ENCODE results near the gene CBLL1.

The CBLL1 gene

GRCh38 chr7:107751113-107751512 lies 7.2 kb downstream of the CBLL1 start:
- Histone ChIP-seq H3K36me3 (ENCODE audit: insufficient read depth, low read length) (peaks cover 83% of the 10 kb centered on the region), H3K9me3 (ENCODE audit: insufficient read depth, low read length, severe bottlenecking) (no peaks in the 10 kb centered on the region), H2AFZ (ENCODE audit: low read depth, low read length) (no peak overlapping the region), H3K4me1 (ENCODE audit: insufficient read depth, low read length) (peaks cover 15% of the 10 kb centered on the region), H3K9ac (ENCODE audit: low read depth, low read length) (no peak overlapping the region), H3K4me2 (ENCODE audit: insufficient read depth, low read length) (no peak overlapping the region), H3K4me3 (ENCODE audit: low read depth in 1 of 2, low read length in 2 of 2) (no peak overlapping the region), H4K20me1 (ENCODE audit: insufficient read depth, low read length) (peaks cover 43% of the 10 kb centered on the region; the same call in 1 of the 2 replicates), H3K27me3 (ENCODE audit: insufficient read depth, low read length, poor library complexity) (no peaks in the 10 kb centered on the region), H3K27ac (ENCODE audit: low read length) (no peak overlapping the region), H3K79me2 (ENCODE audit: insufficient read depth, low read length) (peaks cover 62% of the 10 kb centered on the region)
- no peak for DNase-seq
- ATAC-seq (ENCODE audit: insufficient read depth, low read depth), result no peak
- TF ChIP-seq EZH2 (IDR thresholded peaks at IDR 0.05; ENCODE audit: borderline replicate concordance, low read depth, low read length, severe bottlenecking) (no peak), CTCF (IDR thresholded peaks at IDR 0.05; ENCODE audit: borderline replicate concordance, extremely low read depth, low read length, poor library complexity, severe bottlenecking) (no peak)

GRCh38 chr7:107754642-107755041 lies 10.7 kb downstream of the CBLL1 start:
- DNase-seq (no peak), ATAC-seq (ENCODE audit: insufficient read depth, low read depth) (no peak)
- peaks cover 24% of the 10 kb centered on the region; the same call in 1 of the 2 replicates for H4K20me1 ChIP-seq (ENCODE audit: insufficient read depth, low read length)
- no peak overlapping the region for H2AFZ ChIP-seq (ENCODE audit: low read depth, low read length)
- no peak for TF ChIP-seq CTCF (IDR thresholded peaks at IDR 0.05; ENCODE audit: borderline replicate concordance, extremely low read depth, low read length, poor library complexity, severe bottlenecking)
- TF ChIP-seq EZH2 (IDR thresholded peaks at IDR 0.05; ENCODE audit: borderline replicate concordance, low read depth, low read length, severe bottlenecking), result no peak
- no peaks in the 10 kb centered on the region for H3K27me3 ChIP-seq (ENCODE audit: insufficient read depth, low read length, poor library complexity)
- H3K4me1 ChIP-seq (ENCODE audit: insufficient read depth, low read length), result no peaks in the 10 kb centered on the region
- peaks cover 27% of the 10 kb centered on the region for H3K79me2 ChIP-seq (ENCODE audit: insufficient read depth, low read length)
- H3K4me3 ChIP-seq (ENCODE audit: low read depth in 1 of 2, low read length in 2 of 2), result no peak overlapping the region
- H3K27ac ChIP-seq (ENCODE audit: low read length), result no peak overlapping the region
- H3K4me2 ChIP-seq (ENCODE audit: insufficient read depth, low read length), result no peak overlapping the region
- H3K36me3 ChIP-seq (ENCODE audit: insufficient read depth, low read length), result peaks cover 93% of the 10 kb centered on the region
- H3K9me3 ChIP-seq (ENCODE audit: insufficient read depth, low read length, severe bottlenecking), result no peaks in the 10 kb centered on the region
- H3K9ac ChIP-seq (ENCODE audit: low read depth, low read length), result no peak overlapping the region

GRCh38 chr7:107758667-107759066 lies 14.7 kb downstream of the CBLL1 start:
- Histone ChIP-seq H3K4me2 (ENCODE audit: insufficient read depth, low read length) (no peak overlapping the region), H3K27ac (ENCODE audit: low read length) (no peak overlapping the region), H2AFZ (ENCODE audit: low read depth, low read length) (no peak overlapping the region), H3K4me3 (ENCODE audit: low read depth in 1 of 2, low read length in 2 of 2) (no peak overlapping the region), H3K9ac (ENCODE audit: low read depth, low read length) (no peak overlapping the region), H4K20me1 (ENCODE audit: insufficient read depth, low read length) (peaks cover 4% of the 10 kb centered on the region; the same call in 1 of the 2 replicates), H3K9me3 (ENCODE audit: insufficient read depth, low read length, severe bottlenecking) (no peaks in the 10 kb centered on the region), H3K4me1 (ENCODE audit: insufficient read depth, low read length) (no peaks in the 10 kb centered on the region), H3K27me3 (ENCODE audit: insufficient read depth, low read length, poor library complexity) (no peaks in the 10 kb centered on the region), H3K79me2 (ENCODE audit: insufficient read depth, low read length) (no peaks in the 10 kb centered on the region), H3K36me3 (ENCODE audit: insufficient read depth, low read length) (peaks cover 69% of the 10 kb centered on the region)
- no peak for ATAC-seq (ENCODE audit: insufficient read depth, low read depth)
- TF ChIP-seq EZH2 (IDR thresholded peaks at IDR 0.05; ENCODE audit: borderline replicate concordance, low read depth, low read length, severe bottlenecking) (no peak), CTCF (IDR thresholded peaks at IDR 0.05; ENCODE audit: borderline replicate concordance, extremely low read depth, low read length, poor library complexity, severe bottlenecking) (no peak)
- no peak for DNase-seq

- H3K4me1 ChIP-seq (ENCODE audit: insufficient read depth, low read length), result no peaks in the 10 kb centered on the region
- no peak overlapping the region for H3K4me2 ChIP-seq (ENCODE audit: insufficient read depth, low read length)
- TF ChIP-seq EZH2 (IDR thresholded peaks at IDR 0.05; ENCODE audit: borderline replicate concordance, low read depth, low read length, severe bottlenecking) (no peak), CTCF (IDR thresholded peaks at IDR 0.05; ENCODE audit: borderline replicate concordance, extremely low read depth, low read length, poor library complexity, severe bottlenecking) (no peak)
- no peaks in the 10 kb centered on the region for H3K36me3 ChIP-seq (ENCODE audit: insufficient read depth, low read length)
- no peaks in the 10 kb centered on the region for H3K27me3 ChIP-seq (ENCODE audit: insufficient read depth, low read length, poor library complexity)
- DNase-seq (no peak), ATAC-seq (ENCODE audit: insufficient read depth, low read depth) (no peak)
- H3K9ac ChIP-seq (ENCODE audit: low read depth, low read length), result no peak overlapping the region
- no peak overlapping the region for H3K27ac ChIP-seq (ENCODE audit: low read length)
- H4K20me1 ChIP-seq (ENCODE audit: insufficient read depth, low read length), result no peaks in the 10 kb centered on the region
- H3K79me2 ChIP-seq (ENCODE audit: insufficient read depth, low read length), result no peaks in the 10 kb centered on the region
- H2AFZ ChIP-seq (ENCODE audit: low read depth, low read length), result no peak overlapping the region
- no peaks in the 10 kb centered on the region for H3K9me3 ChIP-seq (ENCODE audit: insufficient read depth, low read length, severe bottlenecking)
- H3K4me3 ChIP-seq (ENCODE audit: low read depth in 1 of 2, low read length in 2 of 2), result no peak overlapping the region
Observed at GRCh38 chr7:107767391-107767790, 23.4 kb downstream of the CBLL1 start.

Measured in DND-41 (cell line).